Stimulated activated CD8-positive, alpha-beta memory T cell treated with anti-CD3 and anti-CD28 coated beads, Interleukin-7, amount 100 ng/mL, for 4 hours (primary cell): ENCODE measurements around the gene MS4A7.

Experiments used
- DNase-seq, 2 donors: peaks; one replicate each; pipeline ENCODE4 v3.0.0-alpha.2; 2020; ENCODE audit warnings: low read depth in 2 of 2

MS4A7 gene

GRCh38 chr11:60370811-60371298 is 7.5 kb upstream of the MS4A7 start:
- DNase-seq: no peak

GRCh38 chr11:60371386-60371785 is 6.9 kb upstream of the MS4A7 start:
- DNase-seq: no peak

- DNase-seq: no peak
Measured at GRCh38 chr11:60371854-60372253, 6.5 kb upstream of the MS4A7 start.

- no peak for DNase-seq
Measured at GRCh38 chr11:60372767-60373166, 5.6 kb upstream of the MS4A7 start.

- DNase-seq: no peak
Measured at GRCh38 chr11:60375316-60375715, 3.0 kb upstream of the MS4A7 start.

GRCh38 chr11:60376601-60377000 is 1.7 kb upstream of the MS4A7 start:
- DNase-seq: no peak

- no peak for DNase-seq
Measured at GRCh38 chr11:60377401-60378136, 763 bp upstream of the MS4A7 start.

- DNase-seq: no peak
Measured at GRCh38 chr11:60389279-60389910, 11.1 kb downstream of the MS4A7 start.

GRCh38 chr11:60390419-60390818 is 12.1 kb downstream of the MS4A7 start:
- DNase-seq: no peak

- no peak for DNase-seq
Measured at GRCh38 chr11:60392361-60392760, 14.0 kb downstream of the MS4A7 start.

- DNase-seq: no peak
Measured at GRCh38 chr11:60393016-60393415, 14.7 kb downstream of the MS4A7 start.

- DNase-seq: no peak
Measured at GRCh38 chr11:60394666-60395380, 16.5 kb downstream of the MS4A7 start.

- no peak for DNase-seq
Measured at GRCh38 chr11:60396382-60396781, 18.1 kb downstream of the MS4A7 start, which contains the start of gene MS4A14. TSS of gene MS4A14 (plus strand) at chr11:60396459. CDS start at chr11:60396579, 120 bp downstream.

- no peak for DNase-seq
Measured at GRCh38 chr11:60396799-60397198, 18.5 kb downstream of the MS4A7 start.

- no peak for DNase-seq
Measured at GRCh38 chr11:60420015-60420414, 41.7 kb downstream of the MS4A7 start.

GRCh38 chr11:60422609-60423008 is 44.3 kb downstream of the MS4A7 start:
- no peak for DNase-seq

- no peak for DNase-seq
Measured at GRCh38 chr11:60428517-60428916, 50.2 kb downstream of the MS4A7 start.

GRCh38 chr11:60429272-60429671 is 50.9 kb downstream of the MS4A7 start, which contains the start of gene MS4A5:
TSS of gene MS4A5 (plus strand) at chr11:60429572. CDS start at chr11:60429675, 103 bp downstream.
- no peak for DNase-seq

GRCh38 chr11:60431251-60431650 is 52.9 kb downstream of the MS4A7 start:
- no peak for DNase-seq

GRCh38 chr11:60433401-60433800 is 55.1 kb downstream of the MS4A7 start:
- DNase-seq: no peak
